GM23338 (cell line): ENCODE results near the gene KIF21A.

Experiments used
- CREB1 ChIP-seq: fragments of 250-450 bp; sonication (Bioruptor Pico); IDR thresholded peaks from 2 replicates; pipeline ENCODE4 v1.5.0; 2020; ENCODE audit warnings: low read depth, mild to moderate bottlenecking, moderate library complexity
- EZH2 ChIP-seq: fragments of 200-600 bp; sonication (generic); IDR thresholded peaks from one replicate; pipeline ENCODE4 v1.8.0; 2017; ENCODE audit warnings: antibody characterized with exemption, mild to moderate bottlenecking, low read depth; ENCODE audit not compliant: unreplicated experiment
- EZH2phosphoT487 ChIP-seq: fragments of 200-600 bp; sonication (generic); IDR thresholded peaks from one replicate; pipeline ENCODE4 v1.8.1; 2018; ENCODE audit warnings: antibody characterized with exemption; ENCODE audit not compliant: unreplicated experiment
- JUNB ChIP-seq: IDR thresholded peaks from one replicate; pipeline ENCODE4 v1.6.1; 2016; ENCODE audit warnings: antibody characterized with exemption; ENCODE audit not compliant: unreplicated experiment
- POLR2AphosphoS5 ChIP-seq: IDR thresholded peaks from 2 replicates; pipeline ENCODE4 v1.6.1; 2016; ENCODE audit warnings: antibody characterized with exemption, low read depth
- STAT1 ChIP-seq: IDR thresholded peaks from one replicate; pipeline ENCODE4 v1.6.1; 2016; ENCODE audit warnings: antibody characterized with exemption; ENCODE audit not compliant: unreplicated experiment
- ZNF331 ChIP-seq: fragments of 250-450 bp; sonication (Bioruptor Pico); IDR thresholded peaks from 2 replicates; pipeline ENCODE4 v1.5.0; 2020; ENCODE audit warnings: low read depth, mild to moderate bottlenecking, moderate library complexity
- TF ChIP-seq, protein P1 (sequence below): IDR thresholded peaks from one replicate; pipeline ENCODE4 v1.6.1; 2018; ENCODE audit warnings: antibody characterized with exemption; ENCODE audit not compliant: unreplicated experiment
- TF ChIP-seq, protein P2 (sequence below), 2 experiments: fragments of 200-600 bp in 1 of 2; sonication (generic) in 1 of 2; conservative IDR thresholded peaks; 2 replicates each; pipeline versions ENCODE4 v1.5.1 to v1.6.1; 2016 to 2017; ENCODE audit warnings: antibody characterized with exemption in 2 of 2, low read depth in 2 of 2, mild to moderate bottlenecking in 2 of 2, moderate library complexity in 1 of 2
- TF ChIP-seq, protein P3 (sequence below): IDR thresholded peaks from 2 replicates; pipeline ENCODE4 v1.6.1; 2016; ENCODE audit warnings: antibody characterized with exemption
- TF ChIP-seq, protein P4 (sequence below): fragments of 250-450 bp; sonication (Bioruptor Pico); IDR thresholded peaks from 2 replicates; pipeline ENCODE4 v1.5.0; 2020; ENCODE audit warnings: mild to moderate bottlenecking, moderate library complexity

- TF ChIP-seq EZH2 (no peak), POLR2AphosphoS5 (no peak), STAT1 (no peak), CREB1 (CRISPR knock-in tag) (no peak), EZH2phosphoT487 (no peak), JUNB (no peak), ZNF331 (CRISPR knock-in tag) (no peak)
- TF ChIP-seq, protein P1, sequence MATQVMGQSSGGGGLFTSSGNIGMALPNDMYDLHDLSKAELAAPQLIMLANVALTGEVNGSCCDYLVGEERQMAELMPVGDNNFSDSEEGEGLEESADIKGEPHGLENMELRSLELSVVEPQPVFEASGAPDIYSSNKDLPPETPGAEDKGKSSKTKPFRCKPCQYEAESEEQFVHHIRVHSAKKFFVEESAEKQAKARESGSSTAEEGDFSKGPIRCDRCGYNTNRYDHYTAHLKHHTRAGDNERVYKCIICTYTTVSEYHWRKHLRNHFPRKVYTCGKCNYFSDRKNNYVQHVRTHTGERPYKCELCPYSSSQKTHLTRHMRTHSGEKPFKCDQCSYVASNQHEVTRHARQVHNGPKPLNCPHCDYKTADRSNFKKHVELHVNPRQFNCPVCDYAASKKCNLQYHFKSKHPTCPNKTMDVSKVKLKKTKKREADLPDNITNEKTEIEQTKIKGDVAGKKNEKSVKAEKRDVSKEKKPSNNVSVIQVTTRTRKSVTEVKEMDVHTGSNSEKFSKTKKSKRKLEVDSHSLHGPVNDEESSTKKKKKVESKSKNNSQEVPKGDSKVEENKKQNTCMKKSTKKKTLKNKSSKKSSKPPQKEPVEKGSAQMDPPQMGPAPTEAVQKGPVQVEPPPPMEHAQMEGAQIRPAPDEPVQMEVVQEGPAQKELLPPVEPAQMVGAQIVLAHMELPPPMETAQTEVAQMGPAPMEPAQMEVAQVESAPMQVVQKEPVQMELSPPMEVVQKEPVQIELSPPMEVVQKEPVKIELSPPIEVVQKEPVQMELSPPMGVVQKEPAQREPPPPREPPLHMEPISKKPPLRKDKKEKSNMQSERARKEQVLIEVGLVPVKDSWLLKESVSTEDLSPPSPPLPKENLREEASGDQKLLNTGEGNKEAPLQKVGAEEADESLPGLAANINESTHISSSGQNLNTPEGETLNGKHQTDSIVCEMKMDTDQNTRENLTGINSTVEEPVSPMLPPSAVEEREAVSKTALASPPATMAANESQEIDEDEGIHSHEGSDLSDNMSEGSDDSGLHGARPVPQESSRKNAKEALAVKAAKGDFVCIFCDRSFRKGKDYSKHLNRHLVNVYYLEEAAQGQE = no peak
- TF ChIP-seq, protein P2, sequence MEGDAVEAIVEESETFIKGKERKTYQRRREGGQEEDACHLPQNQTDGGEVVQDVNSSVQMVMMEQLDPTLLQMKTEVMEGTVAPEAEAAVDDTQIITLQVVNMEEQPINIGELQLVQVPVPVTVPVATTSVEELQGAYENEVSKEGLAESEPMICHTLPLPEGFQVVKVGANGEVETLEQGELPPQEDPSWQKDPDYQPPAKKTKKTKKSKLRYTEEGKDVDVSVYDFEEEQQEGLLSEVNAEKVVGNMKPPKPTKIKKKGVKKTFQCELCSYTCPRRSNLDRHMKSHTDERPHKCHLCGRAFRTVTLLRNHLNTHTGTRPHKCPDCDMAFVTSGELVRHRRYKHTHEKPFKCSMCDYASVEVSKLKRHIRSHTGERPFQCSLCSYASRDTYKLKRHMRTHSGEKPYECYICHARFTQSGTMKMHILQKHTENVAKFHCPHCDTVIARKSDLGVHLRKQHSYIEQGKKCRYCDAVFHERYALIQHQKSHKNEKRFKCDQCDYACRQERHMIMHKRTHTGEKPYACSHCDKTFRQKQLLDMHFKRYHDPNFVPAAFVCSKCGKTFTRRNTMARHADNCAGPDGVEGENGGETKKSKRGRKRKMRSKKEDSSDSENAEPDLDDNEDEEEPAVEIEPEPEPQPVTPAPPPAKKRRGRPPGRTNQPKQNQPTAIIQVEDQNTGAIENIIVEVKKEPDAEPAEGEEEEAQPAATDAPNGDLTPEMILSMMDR (conservative IDR thresholded peaks at IDR 0.05; ENCODE audit: low read depth in 2 of 2) = no peak
- TF ChIP-seq, protein P3, sequence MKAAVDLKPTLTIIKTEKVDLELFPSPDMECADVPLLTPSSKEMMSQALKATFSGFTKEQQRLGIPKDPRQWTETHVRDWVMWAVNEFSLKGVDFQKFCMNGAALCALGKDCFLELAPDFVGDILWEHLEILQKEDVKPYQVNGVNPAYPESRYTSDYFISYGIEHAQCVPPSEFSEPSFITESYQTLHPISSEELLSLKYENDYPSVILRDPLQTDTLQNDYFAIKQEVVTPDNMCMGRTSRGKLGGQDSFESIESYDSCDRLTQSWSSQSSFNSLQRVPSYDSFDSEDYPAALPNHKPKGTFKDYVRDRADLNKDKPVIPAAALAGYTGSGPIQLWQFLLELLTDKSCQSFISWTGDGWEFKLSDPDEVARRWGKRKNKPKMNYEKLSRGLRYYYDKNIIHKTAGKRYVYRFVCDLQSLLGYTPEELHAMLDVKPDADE = no peak
- TF ChIP-seq, protein P4, sequence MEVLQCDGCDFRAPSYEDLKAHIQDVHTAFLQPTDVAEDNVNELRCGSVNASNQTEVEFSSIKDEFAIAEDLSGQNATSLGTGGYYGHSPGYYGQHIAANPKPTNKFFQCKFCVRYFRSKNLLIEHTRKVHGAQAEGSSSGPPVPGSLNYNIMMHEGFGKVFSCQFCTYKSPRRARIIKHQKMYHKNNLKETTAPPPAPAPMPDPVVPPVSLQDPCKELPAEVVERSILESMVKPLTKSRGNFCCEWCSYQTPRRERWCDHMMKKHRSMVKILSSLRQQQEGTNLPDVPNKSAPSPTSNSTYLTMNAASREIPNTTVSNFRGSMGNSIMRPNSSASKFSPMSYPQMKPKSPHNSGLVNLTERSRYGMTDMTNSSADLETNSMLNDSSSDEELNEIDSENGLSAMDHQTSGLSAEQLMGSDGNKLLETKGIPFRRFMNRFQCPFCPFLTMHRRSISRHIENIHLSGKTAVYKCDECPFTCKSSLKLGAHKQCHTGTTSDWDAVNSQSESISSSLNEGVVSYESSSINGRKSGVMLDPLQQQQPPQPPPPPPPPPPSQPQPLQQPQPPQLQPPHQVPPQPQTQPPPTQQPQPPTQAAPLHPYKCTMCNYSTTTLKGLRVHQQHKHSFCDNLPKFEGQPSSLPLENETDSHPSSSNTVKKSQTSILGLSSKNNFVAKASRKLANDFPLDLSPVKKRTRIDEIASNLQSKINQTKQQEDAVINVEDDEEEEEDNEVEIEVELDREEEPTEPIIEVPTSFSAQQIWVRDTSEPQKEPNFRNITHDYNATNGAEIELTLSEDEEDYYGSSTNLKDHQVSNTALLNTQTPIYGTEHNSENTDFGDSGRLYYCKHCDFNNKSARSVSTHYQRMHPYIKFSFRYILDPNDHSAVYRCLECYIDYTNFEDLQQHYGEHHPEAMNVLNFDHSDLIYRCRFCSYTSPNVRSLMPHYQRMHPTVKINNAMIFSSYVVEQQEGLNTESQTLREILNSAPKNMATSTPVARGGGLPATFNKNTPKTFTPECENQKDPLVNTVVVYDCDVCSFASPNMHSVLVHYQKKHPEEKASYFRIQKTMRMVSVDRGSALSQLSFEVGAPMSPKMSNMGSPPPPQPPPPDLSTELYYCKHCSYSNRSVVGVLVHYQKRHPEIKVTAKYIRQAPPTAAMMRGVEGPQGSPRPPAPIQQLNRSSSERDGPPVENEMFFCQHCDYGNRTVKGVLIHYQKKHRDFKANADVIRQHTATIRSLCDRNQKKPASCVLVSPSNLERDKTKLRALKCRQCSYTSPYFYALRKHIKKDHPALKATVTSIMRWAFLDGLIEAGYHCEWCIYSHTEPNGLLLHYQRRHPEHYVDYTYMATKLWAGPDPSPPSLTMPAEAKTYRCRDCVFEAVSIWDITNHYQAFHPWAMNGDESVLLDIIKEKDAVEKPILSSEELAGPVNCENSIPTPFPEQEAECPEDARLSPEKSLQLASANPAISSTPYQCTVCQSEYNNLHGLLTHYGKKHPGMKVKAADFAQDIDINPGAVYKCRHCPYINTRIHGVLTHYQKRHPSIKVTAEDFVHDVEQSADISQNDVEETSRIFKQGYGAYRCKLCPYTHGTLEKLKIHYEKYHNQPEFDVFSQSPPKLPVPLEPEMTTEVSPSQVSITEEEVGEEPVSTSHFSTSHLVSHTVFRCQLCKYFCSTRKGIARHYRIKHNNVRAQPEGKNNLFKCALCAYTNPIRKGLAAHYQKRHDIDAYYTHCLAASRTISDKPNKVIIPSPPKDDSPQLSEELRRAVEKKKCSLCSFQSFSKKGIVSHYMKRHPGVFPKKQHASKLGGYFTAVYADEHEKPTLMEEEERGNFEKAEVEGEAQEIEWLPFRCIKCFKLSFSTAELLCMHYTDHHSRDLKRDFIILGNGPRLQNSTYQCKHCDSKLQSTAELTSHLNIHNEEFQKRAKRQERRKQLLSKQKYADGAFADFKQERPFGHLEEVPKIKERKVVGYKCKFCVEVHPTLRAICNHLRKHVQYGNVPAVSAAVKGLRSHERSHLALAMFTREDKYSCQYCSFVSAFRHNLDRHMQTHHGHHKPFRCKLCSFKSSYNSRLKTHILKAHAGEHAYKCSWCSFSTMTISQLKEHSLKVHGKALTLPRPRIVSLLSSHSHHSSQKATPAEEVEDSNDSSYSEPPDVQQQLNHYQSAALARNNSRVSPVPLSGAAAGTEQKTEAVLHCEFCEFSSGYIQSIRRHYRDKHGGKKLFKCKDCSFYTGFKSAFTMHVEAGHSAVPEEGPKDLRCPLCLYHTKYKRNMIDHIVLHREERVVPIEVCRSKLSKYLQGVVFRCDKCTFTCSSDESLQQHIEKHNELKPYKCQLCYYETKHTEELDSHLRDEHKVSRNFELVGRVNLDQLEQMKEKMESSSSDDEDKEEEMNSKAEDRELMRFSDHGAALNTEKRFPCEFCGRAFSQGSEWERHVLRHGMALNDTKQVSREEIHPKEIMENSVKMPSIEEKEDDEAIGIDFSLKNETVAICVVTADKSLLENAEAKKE = no peak
These were observed 15.5 kb downstream of the KIF21A start for GRCh38 chr12:39427360-39427808.
